ENCODE measurements around the gene NAT10.

DNA sequence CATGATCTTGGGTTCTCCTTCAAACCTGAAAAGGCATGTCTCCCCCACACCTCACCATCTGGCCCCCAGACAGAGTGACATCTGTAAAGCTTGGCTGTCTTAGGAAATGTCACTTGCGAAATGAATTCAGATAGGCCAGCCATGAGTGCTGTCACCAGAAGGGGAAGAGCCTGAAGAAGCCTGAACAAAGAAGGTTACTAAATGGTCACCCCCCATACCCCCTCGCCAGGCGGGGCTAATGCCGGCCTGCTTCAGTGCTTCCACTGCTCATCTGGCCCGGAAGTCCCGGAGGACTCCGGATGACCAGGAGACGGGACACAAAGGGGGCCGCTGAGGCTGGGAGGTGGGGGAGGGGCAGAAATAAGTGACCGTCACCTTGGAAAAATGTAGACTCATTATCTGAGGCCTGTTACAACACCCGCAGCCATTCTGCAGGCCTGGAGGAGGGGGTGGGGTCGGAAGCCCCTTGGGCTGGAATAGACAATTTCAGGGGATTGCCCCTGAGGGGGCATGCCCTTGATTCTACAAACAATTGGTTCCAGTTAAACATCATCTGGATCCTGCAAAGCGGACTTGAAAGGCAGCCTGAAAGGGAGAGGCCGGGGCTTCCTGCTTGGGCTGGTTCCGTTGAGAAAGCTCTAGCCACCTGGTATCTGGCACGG lies 43.2 kb downstream of the NAT10 start:
- TF ChIP-seq, protein P1, sequence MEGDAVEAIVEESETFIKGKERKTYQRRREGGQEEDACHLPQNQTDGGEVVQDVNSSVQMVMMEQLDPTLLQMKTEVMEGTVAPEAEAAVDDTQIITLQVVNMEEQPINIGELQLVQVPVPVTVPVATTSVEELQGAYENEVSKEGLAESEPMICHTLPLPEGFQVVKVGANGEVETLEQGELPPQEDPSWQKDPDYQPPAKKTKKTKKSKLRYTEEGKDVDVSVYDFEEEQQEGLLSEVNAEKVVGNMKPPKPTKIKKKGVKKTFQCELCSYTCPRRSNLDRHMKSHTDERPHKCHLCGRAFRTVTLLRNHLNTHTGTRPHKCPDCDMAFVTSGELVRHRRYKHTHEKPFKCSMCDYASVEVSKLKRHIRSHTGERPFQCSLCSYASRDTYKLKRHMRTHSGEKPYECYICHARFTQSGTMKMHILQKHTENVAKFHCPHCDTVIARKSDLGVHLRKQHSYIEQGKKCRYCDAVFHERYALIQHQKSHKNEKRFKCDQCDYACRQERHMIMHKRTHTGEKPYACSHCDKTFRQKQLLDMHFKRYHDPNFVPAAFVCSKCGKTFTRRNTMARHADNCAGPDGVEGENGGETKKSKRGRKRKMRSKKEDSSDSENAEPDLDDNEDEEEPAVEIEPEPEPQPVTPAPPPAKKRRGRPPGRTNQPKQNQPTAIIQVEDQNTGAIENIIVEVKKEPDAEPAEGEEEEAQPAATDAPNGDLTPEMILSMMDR (IDR thresholded peaks at IDR 0.05) = no peak
- no peak for TF ChIP-seq MAX (IDR thresholded peaks at IDR 0.05; ENCODE audit: low read depth)
- TF ChIP-seq POLR2AphosphoS5 (IDR thresholded peaks at IDR 0.05; ENCODE audit: low read depth, low read length) = no peak
- no peak for TF ChIP-seq EP300 (IDR thresholded peaks at IDR 0.05; ENCODE audit: borderline replicate concordance in 1 of 2, low read depth in 1 of 2, low read length in 1 of 2)
- TF ChIP-seq ELF1 (IDR thresholded peaks at IDR 0.05) = no peak
- no peak for TF ChIP-seq JUND (IDR thresholded peaks at IDR 0.05)
- TF ChIP-seq EZH2phosphoT487 (IDR thresholded peaks at IDR 0.05; ENCODE audit: borderline replicate concordance, low read depth) = no peak
- TF ChIP-seq, protein P2, sequence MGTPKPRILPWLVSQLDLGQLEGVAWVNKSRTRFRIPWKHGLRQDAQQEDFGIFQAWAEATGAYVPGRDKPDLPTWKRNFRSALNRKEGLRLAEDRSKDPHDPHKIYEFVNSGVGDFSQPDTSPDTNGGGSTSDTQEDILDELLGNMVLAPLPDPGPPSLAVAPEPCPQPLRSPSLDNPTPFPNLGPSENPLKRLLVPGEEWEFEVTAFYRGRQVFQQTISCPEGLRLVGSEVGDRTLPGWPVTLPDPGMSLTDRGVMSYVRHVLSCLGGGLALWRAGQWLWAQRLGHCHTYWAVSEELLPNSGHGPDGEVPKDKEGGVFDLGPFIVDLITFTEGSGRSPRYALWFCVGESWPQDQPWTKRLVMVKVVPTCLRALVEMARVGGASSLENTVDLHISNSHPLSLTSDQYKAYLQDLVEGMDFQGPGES (IDR thresholded peaks at IDR 0.05; ENCODE audit: low read depth, low read length) = no peak
- TF ChIP-seq USF1 (IDR thresholded peaks at IDR 0.05; ENCODE audit: borderline replicate concordance, low read depth) = no peak
- TF ChIP-seq RCOR1 (IDR thresholded peaks at IDR 0.05; ENCODE audit: low read length) = no peak
- TF ChIP-seq GATA2 (CRISPR knock-in tag; IDR thresholded peaks at IDR 0.05) = no peak
- no peak for TF ChIP-seq SIN3A (IDR thresholded peaks at IDR 0.05; ENCODE audit: borderline replicate concordance, low read depth, low read length)
- TF ChIP-seq USF2 (IDR thresholded peaks at IDR 0.05; ENCODE audit: borderline replicate concordance, low read depth, low read length) = no peak

Data from SK-N-SH (cell line).